T-cell (primary cell): ENCODE measurements around the gene RNPEPL1. TPM values are rescaled to one million over a fixed set of nuclear protein-coding genes. Genes with fewer than 3 reads are reported as not detected.
A peak's percentile ranks its signal among the peaks of the same experiment; 100 is the strongest.

Experiments
- ATAC-seq, 4 experiments: fragments of 200-7000 bp in 3 of 4; fragments of 150-1000 bp in 1 of 4; cut with Tn5 transposase; replicated peaks in 1 of 4; 1 replicate in 3 of 4; 2 replicates in 1 of 4; pipeline ENCODE4 v1.10.0; 2021; ENCODE audit warnings: moderate library complexity in 3 of 4, mild to moderate bottlenecking in 2 of 4, moderate number of reproducible peaks in 1 of 4
- CTCF ChIA-PET, 2 donors: fragments of 300-600 bp; sonication (Branson Sonifier 250); formaldehyde crosslinking; loops; one replicate each; lab custom pipeline; 2022; ENCODE audit warnings: antibody characterized with exemption in 2 of 2; lab: Charles Lee
- POLR2A ChIA-PET, 2 donors: fragments of 300-600 bp; sonication (Branson Sonifier 250); formaldehyde crosslinking; loops; one replicate each; lab custom pipeline; 2022; ENCODE audit warnings: antibody characterized with exemption in 2 of 2; lab: Charles Lee
- DNase-seq, 35 experiments: peaks; one replicate each; pipeline versions ENCODE4 v3.0.0 to v3.0.0-alpha.2; 2013 to 2023
- H3K27ac ChIP-seq: one replicate; pipeline ENCODE4 v1.5.1; 2013; ENCODE audit warnings: low read length
- H3K27me3 ChIP-seq, 2 experiments: replicated peaks in 1 of 2; 1 replicate in 1 of 2; 2 replicates in 1 of 2; pipeline versions ENCODE4 v1.6.1 to v1.7.0; 2013; ENCODE audit warnings: low read length in 1 of 2, mixed read lengths in 1 of 2; ENCODE audit not compliant: control insufficient read depth in 2 of 2, insufficient read depth in 2 of 2; ENCODE audit errors: extremely low read depth in 1 of 2
- H3K36me3 ChIP-seq, 2 donors: 1 replicate in 1 of 2; 2 replicates in 1 of 2; pipeline versions ENCODE4 v1.6.1 to v1.7.0; 2013; ENCODE audit warnings: low read length in 1 of 2; ENCODE audit not compliant: control insufficient read depth in 2 of 2, insufficient read depth in 1 of 2; ENCODE audit errors: extremely low read depth in 1 of 2
- H3K4me1 ChIP-seq, 2 experiments: 1 replicate in 1 of 2; 2 replicates in 1 of 2; pipeline versions ENCODE4 v1.6.1 to v1.7.0; 2013; ENCODE audit warnings: low read length in 2 of 2, mixed read lengths in 1 of 2; ENCODE audit not compliant: insufficient read depth in 2 of 2, control insufficient read depth in 1 of 2; ENCODE audit errors: extremely low read depth in 1 of 2
- H3K4me3 ChIP-seq, 2 donors: 1 replicate in 1 of 2; 2 replicates in 1 of 2; pipeline versions ENCODE4 v1.5.1 to v1.7.0; 2013; ENCODE audit warnings: mild to moderate bottlenecking in 2 of 2, low read length in 1 of 2, moderate library complexity in 1 of 2; ENCODE audit not compliant: control insufficient read depth in 1 of 2; ENCODE audit errors: extremely low read depth in 1 of 2
- H3K9me3 ChIP-seq: 2 replicates; pipeline ENCODE4 v1.7.0; 2013
- H3K27ac Mint-ChIP-seq, 2 donors: one replicate each; pipeline ENCODE4 v1.8.0; 2020 to 2021; ENCODE audit warnings: mild to moderate bottlenecking in 2 of 2, mixed read lengths in 2 of 2
- H3K27me3 Mint-ChIP-seq, 2 donors: one replicate each; pipeline ENCODE4 v1.8.0; 2021 to 2022; ENCODE audit warnings: mixed read lengths in 2 of 2
- H3K36me3 Mint-ChIP-seq: one replicate; pipeline ENCODE4 v1.8.0; 2021; ENCODE audit warnings: mixed read lengths
- H3K4me1 Mint-ChIP-seq, 3 donors: one replicate each; pipeline ENCODE4 v1.8.0; 2020 to 2022; ENCODE audit warnings: mixed read lengths in 3 of 3, mild to moderate bottlenecking in 1 of 3
- H3K4me3 Mint-ChIP-seq, 3 donors: one replicate each; pipeline ENCODE4 v1.8.0; 2020 to 2022; ENCODE audit warnings: mild to moderate bottlenecking in 3 of 3, mixed read lengths in 3 of 3, moderate library complexity in 3 of 3
- H3K9me3 Mint-ChIP-seq, 3 donors: one replicate each; pipeline ENCODE4 v1.8.0; 2020 to 2022; ENCODE audit warnings: mixed read lengths in 3 of 3
- WGBS: methylation state at CpG from one replicate; pipeline ENCODE4 v1.1.5; 2013; ENCODE audit warnings: missing lambda C conversion rate; ENCODE audit not compliant: insufficient coverage; 5-methylcytosine and 5-hydroxymethylcytosine counted together
- total RNA-seq, 35 experiments: library from RNA in 6 of 35; stranded (reverse) in 6 of 35; fragments of 120-200 nt in 1 of 35; gene quantifications; one replicate each; pipeline versions ENCODE4 v1.2.1 to v1.2.4 and lab custom pipeline; 2013 to 2026

Gene RNPEPL1
- total RNA-seq, 5 donors from 2014 or later (not counting 1 experiment from before 2014, with no cell fraction given), result 87.6 to 202 (median 189) TPM

DNA sequence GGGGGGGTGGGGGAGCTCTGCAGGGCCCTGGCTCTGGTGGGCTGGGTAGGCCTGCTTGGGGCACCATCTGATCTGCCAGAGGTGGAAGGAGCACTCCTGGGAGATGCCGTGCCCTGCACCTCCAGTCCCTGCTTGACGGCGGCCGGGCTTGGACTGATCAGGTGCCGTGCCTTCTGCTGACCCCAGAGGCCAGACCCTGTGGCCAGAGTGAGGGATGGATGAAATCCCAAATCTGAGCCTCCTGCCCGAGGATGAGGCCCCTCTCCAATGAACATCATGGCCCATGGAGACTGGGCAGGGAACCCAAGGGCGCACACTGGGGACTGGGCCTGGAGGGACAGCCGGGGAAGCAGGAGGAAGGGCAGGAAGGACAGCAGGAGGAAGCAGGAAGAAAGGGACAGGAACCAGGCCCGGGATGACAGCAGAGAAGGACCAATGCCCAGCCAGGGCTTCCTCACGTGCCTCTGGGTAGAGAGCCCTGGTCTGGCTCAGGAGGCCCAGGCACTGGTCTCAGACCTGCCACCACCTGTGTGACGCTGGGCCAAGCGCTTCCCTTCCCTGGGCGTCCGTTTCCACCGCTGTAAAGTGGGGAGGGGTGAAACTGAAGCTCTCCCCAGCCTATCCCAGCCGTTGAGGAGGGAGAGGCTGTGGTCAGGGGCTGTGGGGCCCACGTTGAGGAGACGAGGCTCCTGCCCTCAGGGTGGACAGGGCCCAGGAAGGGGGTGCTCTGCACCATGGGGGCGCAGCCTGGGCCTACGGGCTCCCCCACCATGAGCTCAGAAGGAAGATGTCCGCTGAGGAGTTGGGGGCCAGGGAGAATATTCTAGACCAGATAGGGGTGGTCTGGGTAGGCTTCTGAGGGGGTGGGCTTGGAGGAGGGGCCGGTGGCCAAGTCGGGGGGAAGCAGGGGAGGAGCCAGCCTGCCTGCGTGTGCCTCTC lies 56.0 kb downstream of the RNPEPL1 start:
- DNase-seq (peak in 3 of 35 experiments; percentile 2 to 22 (median 20)), ATAC-seq (no peak)

DNA sequence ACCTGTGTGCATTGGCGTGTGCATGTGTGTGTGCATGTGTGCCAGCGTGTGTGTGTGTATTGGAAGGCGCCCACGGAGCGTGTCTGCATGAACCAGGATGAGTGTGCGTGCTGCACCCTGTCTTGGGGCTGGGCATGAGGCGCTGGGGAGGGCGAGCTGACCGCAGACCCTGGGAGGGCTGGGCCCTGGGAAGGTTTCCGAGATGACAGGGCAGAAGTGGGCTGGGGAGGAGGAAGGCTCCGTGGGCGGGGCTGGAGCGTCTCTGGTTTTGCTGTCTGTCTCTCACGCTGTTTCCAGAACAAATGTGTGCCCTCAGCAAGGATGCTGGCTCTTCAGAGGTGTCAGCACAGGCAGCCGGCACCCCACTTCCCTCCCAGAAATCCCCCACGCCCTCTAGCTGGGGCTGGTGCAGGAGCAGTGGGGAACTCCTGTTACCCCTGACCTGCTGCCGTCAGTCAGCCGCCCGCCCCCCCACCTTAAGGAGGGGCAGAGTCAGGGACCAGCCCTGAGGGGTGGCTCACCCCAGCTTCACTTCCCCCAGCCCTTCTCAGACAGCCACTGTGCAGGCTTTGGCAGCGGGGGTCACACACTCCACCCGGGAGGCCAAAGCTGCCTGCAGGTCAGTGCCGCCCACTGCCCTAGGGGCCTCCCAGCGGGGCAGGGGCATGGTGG lies 56.8 kb downstream of the RNPEPL1 start, which contains the start of gene GPR35:
Gene GPR35 (plus strand): TSS at position 531 of the 672 bp plus-strand sequence. CDS start 4,473 bp downstream, outside the sequence.
- Mint-ChIP-seq H3K4me3 (peak within 1 kb of the TSS; percentile 36 to 85 (median 56)), H3K4me1 (peaks cover 44 to 62% (median 60%) of the 10 kb centered on the region in 3 donors), H3K27me3 (no peaks in the 10 kb centered on the region), H3K27ac (peak within 1 kb of the TSS; percentile 83 to 90), H3K9me3 (no peaks in the 10 kb centered on the region), H3K36me3 (no peaks in the 10 kb centered on the region)
- WGBS, result 9% methylated on average over 19 of the region's 23 CpGs
- ATAC-seq (peak; percentile 40 to 80 (median 44)), DNase-seq (peak; percentile 40 to 93 (median 85))
- Histone ChIP-seq H3K27ac (peak within 1 kb of the TSS; percentile 96), H3K9me3 (no peaks in the 10 kb centered on the region), H3K36me3 (no peaks in the 10 kb centered on the region), H3K27me3 (no peaks in the 10 kb centered on the region), H3K4me3 (peak within 1 kb of the TSS; percentile 7 to 31), H3K4me1 (peaks cover 50 to 86% of the 10 kb centered on the region in 2 experiments)
- POLR2A ChIA-PET, result interaction anchor here in 1 of 2 donors (0.6 to 1.4 kb wide), 3 partner anchors 39 to 66 kb away, joined by 3 to 5 read pairs (median 4); partner anchors contain the start of gene CAPN10
- CTCF ChIA-PET, result interaction anchor here in 1 of 2 donors (1.6 kb wide), 1 partner anchor 59 kb away, joined by 7 read pairs; no protein-coding TSS in a partner anchor

More for the DNA sequence above, 56.0 kb downstream of the RNPEPL1 start:
- Mint-ChIP-seq H3K4me3 (peak overlapping the region in 2 of 3 donors; percentile 56 to 85), H3K27me3 (no peaks in the 10 kb centered on the region), H3K36me3 (no peaks in the 10 kb centered on the region), H3K27ac (peak overlapping the region; percentile 83 to 90), H3K4me1 (peaks cover 49 to 64% (median 63%) of the 10 kb centered on the region in 3 donors), H3K9me3 (no peaks in the 10 kb centered on the region)
- POLR2A ChIA-PET, result interaction anchor here in 1 of 2 donors (0.6 to 1.4 kb wide), 3 partner anchors 38 to 65 kb away, joined by 3 to 5 read pairs (median 4); partner anchors contain the start of gene CAPN10
- H3K27ac ChIP-seq, result peak overlapping the region; percentile 96
- H3K4me3 ChIP-seq, result no peak overlapping the region
- H3K27me3 ChIP-seq, result no peaks in the 10 kb centered on the region
- peaks cover 50 to 94% of the 10 kb centered on the region in 2 experiments for H3K4me1 ChIP-seq
- no peaks in the 10 kb centered on the region for H3K9me3 ChIP-seq
- H3K36me3 ChIP-seq, result peaks cover 0 to 2% of the 10 kb centered on the region in 2 donors
- WGBS, result 58% methylated on average over 13 of the region's 24 CpGs
- CTCF ChIA-PET, result interaction anchor here in 1 of 2 donors (1.6 to 2.2 kb wide), 2 partner anchors 44 to 58 kb away, joined by 7 read pairs; no protein-coding TSS in a partner anchor

- peaks cover 45 to 70% of the 10 kb centered on the region in 2 experiments for H3K4me1 ChIP-seq
- WGBS, result 40% methylated on average over 19 of the region's 21 CpGs
- ChIA-PET CTCF (no interaction called here), POLR2A (no interaction called here)
- DNase-seq, result peak in 12 of 35 experiments; percentile 15 to 53 (median 26)
- peak overlapping the region in 2 of 3 donors; percentile 28 to 31 for H3K4me3 Mint-ChIP-seq
- no peak overlapping the region for H3K4me3 ChIP-seq
- ATAC-seq, result peak in 2 of 4 experiments; percentile 23 to 27
- peaks cover 0 to 5% of the 10 kb centered on the region in 2 donors for H3K36me3 ChIP-seq
- no peaks in the 10 kb centered on the region for H3K27me3 Mint-ChIP-seq
- no peaks in the 10 kb centered on the region for H3K27me3 ChIP-seq
- peaks cover 37 to 51% (median 49%) of the 10 kb centered on the region in 3 donors for H3K4me1 Mint-ChIP-seq
- peak overlapping the region; percentile 74 to 89 for H3K27ac Mint-ChIP-seq
- H3K36me3 Mint-ChIP-seq, result no peaks in the 10 kb centered on the region
- no peaks in the 10 kb centered on the region for H3K9me3 ChIP-seq
- peak overlapping the region; percentile 76 for H3K27ac ChIP-seq
- no peaks in the 10 kb centered on the region for H3K9me3 Mint-ChIP-seq
Measured at GRCh38 chr2:240626531-240627300, 58.4 kb downstream of the RNPEPL1 start.

DNA sequence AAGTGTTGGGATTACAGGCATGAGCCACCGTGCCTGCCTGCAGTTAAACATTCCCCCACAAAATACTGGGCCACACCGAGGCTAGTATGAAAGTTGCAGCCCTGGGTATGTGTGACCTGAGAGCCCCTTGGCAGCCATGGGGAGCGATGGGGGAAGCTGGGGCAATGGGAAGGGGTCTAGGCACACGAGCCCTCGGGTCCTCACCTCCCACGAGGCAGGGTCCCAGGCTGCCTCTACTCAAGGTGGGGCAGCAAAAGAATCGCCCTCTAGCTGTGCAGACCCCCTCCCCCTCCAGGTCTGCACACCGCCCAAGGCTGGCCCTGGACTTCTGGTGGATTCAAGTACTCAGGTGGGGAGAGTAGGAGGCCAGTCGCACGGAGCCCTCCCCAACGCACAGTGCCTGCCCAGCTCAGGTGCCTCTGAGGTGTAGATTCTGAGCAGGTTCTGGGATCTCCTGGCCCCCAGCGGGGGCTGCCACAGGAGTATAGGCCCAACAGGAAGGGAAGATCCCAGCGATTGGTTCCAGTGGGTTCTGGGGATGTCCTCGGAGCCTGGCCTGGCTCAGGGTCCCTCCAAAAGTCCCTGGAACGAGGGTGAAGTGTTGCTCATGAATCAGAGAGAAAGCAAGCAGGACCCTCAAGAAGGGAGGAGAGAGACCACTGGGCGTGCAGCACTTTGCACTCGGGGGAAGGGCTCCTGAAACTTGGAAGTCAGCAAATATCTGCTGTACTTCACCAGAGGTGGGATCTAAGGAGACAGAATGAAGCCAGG lies 59.6 kb downstream of the RNPEPL1 start:
- Mint-ChIP-seq H3K4me1 (peaks cover 27 to 40% (median 39%) of the 10 kb centered on the region in 3 donors), H3K27ac (peak overlapping the region in 1 of 2 donors; percentile 89), H3K36me3 (no peaks in the 10 kb centered on the region), H3K4me3 (peak overlapping the region in 1 of 3 donors; percentile 36), H3K9me3 (peaks cover 0 to under 1% (median 0%) of the 10 kb centered on the region in 3 donors), H3K27me3 (no peaks in the 10 kb centered on the region)
- H3K4me3 ChIP-seq, result no peak overlapping the region
- ChIA-PET POLR2A (no interaction called here), CTCF (no interaction called here)
- H3K36me3 ChIP-seq, result peaks cover 0 to 5% of the 10 kb centered on the region in 2 donors
- H3K4me1 ChIP-seq, result peaks cover 34 to 58% of the 10 kb centered on the region in 2 experiments
- no peak for DNase-seq
- 97% methylated on average over 7 of the region's 17 CpGs for WGBS
- H3K27ac ChIP-seq, result no peak overlapping the region
- no peaks in the 10 kb centered on the region for H3K27me3 ChIP-seq
- no peaks in the 10 kb centered on the region for H3K9me3 ChIP-seq
- no peak for ATAC-seq

DNA sequence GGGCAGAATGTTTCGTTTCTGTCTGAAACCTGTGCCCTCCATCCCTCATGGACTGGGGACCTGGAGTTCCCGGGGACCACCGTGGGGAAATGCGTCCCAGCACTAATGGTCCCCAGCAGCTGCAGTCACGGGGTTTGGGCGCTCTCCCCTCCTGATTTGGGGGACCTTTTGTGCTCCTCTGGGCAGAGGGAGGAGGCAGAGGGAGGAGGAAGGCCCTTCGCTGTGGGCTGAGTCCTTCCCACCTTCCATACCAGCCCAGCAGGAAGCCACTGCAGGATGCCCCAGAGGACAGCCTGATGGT lies 60.2 kb downstream of the RNPEPL1 start:
- Histone ChIP-seq H3K27me3 (no peaks in the 10 kb centered on the region), H3K36me3 (peaks cover 0 to 5% of the 10 kb centered on the region in 2 donors), H3K9me3 (no peaks in the 10 kb centered on the region), H3K27ac (no peak overlapping the region), H3K4me3 (no peak overlapping the region), H3K4me1 (peaks cover 32 to 53% of the 10 kb centered on the region in 2 experiments)
- Mint-ChIP-seq H3K4me1 (peaks cover 21 to 36% (median 34%) of the 10 kb centered on the region in 3 donors), H3K36me3 (peaks cover 5% of the 10 kb centered on the region), H3K4me3 (no peak overlapping the region), H3K27me3 (no peaks in the 10 kb centered on the region), H3K9me3 (peaks cover 0 to 6% (median 5%) of the 10 kb centered on the region in 3 donors), H3K27ac (no peak overlapping the region)
- 96% methylated on average over 5 of the region's 7 CpGs for WGBS
- DNase-seq (no peak), ATAC-seq (no peak)
- ChIA-PET POLR2A (no interaction called here), CTCF (interaction anchor here in 1 of 2 donors (0.6 kb wide), 1 partner anchor 1318 kb away, joined by 3 read pairs; no protein-coding TSS in a partner anchor)
